CD4-positive, alpha-beta T cell treated with Interleukin-17A for 4 hours (primary cell): ENCODE measurements around the gene TSPAN33.
"Not testable (repeated sequence)": the region's sequence is repeated elsewhere in the genome, so short reads cannot be mapped to it uniquely, and the experiment has no call there.

Source experiments
- DNase-seq: peaks from one replicate; pipeline ENCODE4 v3.0.0-alpha.2; 2020; ENCODE audit warnings: mixed read lengths

TSPAN33 gene

DNA sequence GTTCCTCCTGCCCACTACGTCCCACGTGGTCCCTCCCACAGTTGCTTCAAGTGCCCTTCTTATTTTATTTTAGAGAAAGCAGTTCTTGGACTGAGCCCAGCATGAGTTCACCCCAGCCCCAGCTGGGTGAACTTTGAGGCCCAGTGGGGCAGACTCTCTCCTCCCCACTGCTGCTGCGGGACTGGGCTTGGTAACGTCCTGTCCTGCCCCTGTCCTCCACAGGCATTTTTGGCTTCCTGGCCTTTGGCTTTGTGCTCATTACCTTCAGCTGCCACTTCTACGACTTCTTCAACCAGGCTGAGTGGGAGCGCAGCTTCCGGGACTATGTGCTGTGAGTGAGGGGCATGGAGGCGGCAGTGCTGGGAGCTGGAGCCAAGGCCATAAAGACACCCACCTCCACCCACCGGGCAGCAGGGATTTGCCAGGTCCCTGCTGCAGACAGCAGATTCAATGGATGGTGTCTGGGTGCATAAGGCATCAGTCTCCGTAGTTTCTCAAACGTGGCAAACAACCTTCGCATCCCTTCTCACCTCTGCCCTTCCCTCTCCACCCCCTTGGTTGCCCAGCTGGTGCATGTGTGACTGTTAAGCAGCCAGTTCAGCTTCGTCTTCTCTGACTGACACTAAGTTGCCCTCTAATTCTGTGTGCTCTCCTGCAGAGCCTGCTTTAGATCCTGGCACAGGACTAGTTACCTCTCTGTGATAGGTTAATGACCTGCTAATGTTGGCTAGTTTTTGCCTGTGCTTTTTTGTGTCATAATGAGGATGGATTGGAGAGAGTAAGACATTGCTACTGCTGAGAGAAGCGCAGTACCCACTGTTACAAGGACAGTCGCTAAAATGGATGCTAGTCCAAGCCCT is 64.8 kb downstream of the TSPAN33 start:
- DNase-seq: no peak

DNA sequence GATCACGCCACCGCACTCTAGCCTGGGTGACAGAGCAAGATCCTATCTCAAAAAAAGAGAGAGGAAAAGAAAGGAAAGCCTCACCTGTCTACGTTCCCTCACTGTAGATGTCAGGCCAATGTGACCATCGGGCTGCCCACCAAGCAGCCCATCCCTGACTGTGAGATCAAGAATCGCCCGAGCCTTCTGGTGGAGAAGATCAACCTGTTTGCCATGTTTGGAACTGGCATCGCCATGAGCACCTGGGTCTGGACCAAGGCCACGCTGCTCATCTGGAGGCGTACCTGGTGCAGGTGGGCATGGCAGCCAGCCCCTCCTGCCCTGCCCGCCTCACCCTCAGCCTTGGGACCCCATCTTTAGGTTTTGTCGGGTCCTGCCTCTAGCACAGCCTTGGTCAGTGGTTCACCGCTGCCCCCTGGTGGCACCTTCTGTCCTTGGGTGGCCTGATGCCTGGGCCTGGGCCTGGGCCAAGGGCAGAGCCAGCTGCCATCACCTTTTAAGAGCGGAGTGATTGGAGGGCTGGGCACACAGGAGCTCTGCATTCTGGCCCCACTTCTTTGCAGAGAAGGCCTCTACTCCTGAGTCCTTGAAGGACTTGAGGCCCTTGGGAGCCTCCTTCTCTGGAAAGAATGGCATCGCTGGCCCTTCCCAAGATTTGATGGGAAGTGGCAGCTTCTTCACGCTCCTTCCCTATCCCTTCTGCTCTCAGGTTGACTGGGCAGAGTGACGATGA is 65.9 kb downstream of the TSPAN33 start:
- peak; percentile 74 for DNase-seq

DNA sequence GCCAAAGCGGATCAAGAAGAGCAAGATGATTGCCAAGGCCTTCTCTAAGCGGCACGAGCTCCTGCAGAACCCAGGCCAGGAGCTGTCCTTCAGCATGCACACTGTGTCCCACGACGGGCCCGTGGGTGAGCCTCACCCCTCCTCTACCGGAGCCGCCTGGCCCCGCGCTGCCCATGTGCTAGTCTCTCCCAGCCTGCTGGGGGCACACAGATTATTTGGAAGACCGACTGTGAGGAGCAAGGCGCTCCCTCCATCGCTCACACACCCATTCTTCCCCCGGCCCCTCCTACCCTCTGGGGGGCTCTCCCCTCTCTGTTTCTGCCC is 66.4 kb downstream of the TSPAN33 start:
- DNase-seq: no peak

DNA sequence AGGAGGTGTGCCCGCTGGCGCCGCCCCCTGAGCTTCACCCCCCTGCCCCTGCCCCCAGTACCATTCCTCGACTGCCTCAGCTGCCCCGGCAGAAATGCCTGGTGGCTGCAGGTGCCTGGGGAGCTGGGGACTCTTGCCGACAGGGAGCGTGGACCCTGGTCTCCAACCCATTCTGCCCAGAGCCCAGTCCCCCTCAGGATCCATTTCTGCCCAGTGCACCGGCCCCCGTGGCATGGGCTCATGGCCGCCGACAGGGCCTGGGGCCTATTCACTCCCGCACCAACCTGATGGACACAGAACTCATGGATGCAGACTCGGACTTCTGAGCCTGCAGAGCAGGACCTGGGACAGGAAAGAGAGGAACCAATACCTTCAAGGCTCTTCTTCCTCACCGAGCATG is 67.6 kb downstream of the TSPAN33 start:
- no peak for DNase-seq

DNA sequence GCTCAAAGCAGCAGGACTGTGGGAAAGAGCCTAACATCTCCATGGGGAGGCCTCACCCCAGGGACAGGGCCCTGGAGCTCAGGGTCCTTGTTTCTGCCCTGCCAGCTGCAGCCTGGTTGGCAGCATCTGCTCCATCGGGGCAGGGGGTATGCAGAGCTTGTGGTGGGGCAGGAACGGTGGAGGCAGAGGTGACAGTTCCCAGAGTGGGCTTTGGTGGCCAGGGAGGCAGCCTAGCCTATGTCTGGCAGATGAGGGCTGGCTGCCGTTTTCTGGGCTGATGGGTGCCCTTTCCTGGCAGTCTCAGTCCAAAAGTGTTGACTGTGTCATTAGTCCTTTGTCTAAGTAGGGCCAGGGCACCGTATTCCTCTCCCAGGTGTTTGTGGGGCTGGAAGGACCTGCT is 68.1 kb downstream of the TSPAN33 start:
- DNase-seq: no peak

DNA sequence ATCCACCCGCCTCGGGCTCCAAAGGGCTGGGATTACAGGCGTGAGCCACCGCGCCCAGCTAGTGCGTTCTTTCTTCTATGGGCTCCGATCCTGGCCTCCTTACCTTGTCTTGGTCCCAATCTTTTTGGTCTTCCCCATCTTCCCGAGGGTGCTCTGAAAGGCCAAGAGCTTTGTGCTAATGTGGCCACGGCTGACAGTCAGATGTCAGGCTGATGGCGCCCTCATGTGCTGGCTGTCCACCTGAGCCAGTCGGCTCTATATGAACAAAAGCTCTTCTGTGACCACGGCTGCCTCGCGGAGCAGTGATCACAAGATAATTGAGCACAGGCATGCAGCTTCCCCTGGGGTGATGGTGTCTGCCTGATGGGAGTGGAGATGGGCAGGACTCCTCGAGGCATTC is 69.3 kb downstream of the TSPAN33 start:
- DNase-seq: no peak

DNA sequence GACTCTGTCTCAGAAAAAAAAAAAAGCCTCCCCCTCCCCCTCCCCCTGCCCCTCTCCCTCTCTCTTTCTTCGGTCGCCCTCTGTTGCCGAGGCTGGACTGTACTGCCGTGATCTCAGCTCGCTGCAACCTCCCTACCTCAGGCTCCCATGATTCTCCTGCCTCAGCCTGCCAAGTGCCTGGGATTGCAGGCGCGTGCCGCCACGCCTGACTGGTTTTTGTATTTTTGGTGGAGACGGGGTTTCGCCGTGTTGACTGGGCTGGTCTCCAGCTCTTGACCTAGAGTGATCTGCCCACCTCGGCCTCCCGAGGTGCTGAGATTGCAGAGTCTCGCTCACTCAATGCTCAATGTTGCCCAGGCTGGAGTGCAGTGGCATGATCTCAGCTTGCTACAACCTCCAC is 71.2 kb downstream of the TSPAN33 start:
- not testable (repeated sequence) for DNase-seq

DNA sequence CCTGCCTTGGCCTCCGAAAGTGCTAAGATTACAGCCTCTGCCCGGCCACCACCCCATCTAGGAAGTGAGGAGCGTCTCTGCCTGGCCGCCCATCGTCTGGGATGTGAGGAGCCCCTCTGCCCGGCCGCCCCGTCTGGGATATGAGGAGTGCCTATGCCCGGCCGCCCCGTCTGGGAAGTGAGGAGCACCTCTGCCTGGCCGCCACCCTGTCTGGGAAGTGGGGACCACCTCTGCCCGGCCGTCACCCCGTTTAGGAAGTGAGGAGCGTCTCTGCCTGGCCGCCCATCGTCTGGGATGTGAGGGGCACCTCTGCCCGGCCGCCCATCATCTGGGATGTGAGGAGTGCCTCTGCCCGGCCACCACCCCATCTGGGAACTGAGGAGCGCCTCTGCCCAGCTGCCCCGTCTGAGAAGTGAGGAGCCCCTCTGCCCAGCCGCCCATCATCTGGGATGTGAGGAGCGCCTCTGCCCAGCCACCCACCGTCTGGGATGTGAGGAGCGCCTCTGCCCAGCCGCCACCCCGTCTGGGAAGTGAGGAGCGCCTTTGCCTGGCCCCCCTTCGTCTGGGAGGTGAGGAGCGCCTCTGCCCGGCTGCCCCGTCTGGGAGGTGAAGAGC is 71.7 kb downstream of the TSPAN33 start:
- DNase-seq: not testable (repeated sequence)

DNA sequence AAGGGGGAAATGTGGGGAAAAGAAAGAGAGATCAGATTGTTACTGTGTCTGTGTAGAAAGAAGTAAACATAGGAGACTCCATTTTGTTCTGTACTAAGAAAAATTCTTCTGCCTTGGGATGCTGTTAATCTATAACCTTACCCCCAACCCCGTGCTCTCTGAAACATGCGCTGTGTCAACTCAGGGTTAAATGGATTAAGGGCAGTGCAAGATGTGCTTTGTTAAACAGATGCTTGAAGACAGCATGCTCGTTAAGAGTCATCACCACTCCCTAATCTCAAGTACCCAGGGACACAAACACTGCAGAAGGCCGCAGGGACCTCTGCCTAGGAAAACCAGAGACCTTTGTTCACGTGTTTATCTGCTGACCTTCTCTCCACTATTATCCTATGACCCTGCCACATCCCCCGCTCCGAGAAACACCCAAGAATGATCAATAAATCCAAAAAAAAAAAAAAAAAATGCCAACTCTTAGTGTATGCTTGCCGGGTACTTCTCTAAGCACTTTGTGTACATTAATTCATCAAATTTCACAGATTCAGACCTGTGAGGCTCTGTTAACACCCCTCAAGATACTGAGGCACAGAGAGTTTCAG is 72.4 kb downstream of the TSPAN33 start:
- DNase-seq: not testable (repeated sequence)

DNA sequence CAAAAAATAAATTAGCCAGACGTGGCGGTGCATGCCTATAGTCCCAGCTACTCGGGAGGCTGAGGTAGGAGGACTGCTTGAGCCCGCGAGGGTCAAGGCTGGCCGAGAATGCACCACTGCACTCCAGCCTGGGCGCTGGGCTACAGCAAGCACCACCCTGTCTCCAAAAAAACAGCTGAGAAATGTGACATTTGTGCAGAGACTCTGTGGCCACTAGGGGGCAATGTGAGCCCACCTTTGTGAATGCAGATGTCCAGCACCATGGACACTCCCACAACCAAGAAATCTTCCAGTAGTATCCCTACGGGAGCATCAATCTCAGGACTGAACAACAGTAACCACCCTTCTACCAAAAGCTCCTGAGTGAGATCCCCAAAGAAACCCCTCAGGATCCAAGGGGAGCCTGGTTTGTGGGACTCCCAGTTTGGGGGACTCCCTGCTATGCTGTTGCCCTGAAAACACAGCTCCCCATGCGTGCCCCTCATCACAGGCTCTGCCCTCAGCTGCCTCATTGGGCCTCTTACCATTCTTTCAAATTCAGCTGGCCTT is 74.1 kb downstream of the TSPAN33 start:
- DNase-seq: peak; percentile 87

DNA sequence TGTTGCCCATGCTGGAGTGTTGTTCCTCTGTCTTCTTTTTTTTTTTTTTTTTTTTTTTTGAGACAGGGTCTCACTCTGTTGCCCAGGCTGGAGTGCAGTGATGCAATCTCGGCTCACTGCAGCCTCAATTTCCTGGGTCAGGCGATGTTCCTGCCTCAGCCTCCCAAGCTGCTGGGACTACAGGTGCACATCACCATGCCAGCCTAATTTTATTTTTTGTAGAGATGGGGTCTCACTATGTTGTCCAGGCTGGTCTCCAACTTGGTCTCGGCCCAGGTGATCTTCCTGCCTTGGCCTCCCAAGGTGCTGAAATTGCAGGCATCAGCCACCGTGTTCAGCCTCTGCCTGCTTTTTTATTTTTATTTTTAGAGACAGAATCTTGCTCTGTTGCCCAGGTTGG is 74.7 kb downstream of the TSPAN33 start:
- DNase-seq: not testable (repeated sequence)
